Fibroblast of skin of left biceps (primary cell): ENCODE data around the gene SORT1.

Experiments
- DNase-seq, 2 experiments: peaks; one replicate each; pipeline ENCODE4 v3.0.0-alpha.2; 2013; ENCODE audit warnings: low read depth in 2 of 2

SORT1 gene

GRCh38 chr1:109397581-109398342 is at the start of gene SORT1:
SORT1 (minus strand) TSS chr1:109397918; CDS start chr1:109397892, 26 bp downstream.
- peak; percentile 61 to 69 for DNase-seq

- peak; percentile 29 for DNase-seq
Measured at GRCh38 chr1:109445949-109446695, 48.4 kb upstream of the SORT1 start.

GRCh38 chr1:109444346-109444745 is 46.6 kb upstream of the SORT1 start:
- DNase-seq: no peak

GRCh38 chr1:109443476-109443875 is 45.8 kb upstream of the SORT1 start:
- DNase-seq: no peak

GRCh38 chr1:109441069-109441468 is 43.4 kb upstream of the SORT1 start:
- no peak for DNase-seq

GRCh38 chr1:109438798-109439297 is 41.1 kb upstream of the SORT1 start:
- peak; percentile 59 to 63 for DNase-seq

- no peak for DNase-seq
Measured at GRCh38 chr1:109434484-109434883, 36.8 kb upstream of the SORT1 start.

GRCh38 chr1:109433322-109433721 is 35.6 kb upstream of the SORT1 start:
- no peak for DNase-seq

- DNase-seq: peak; percentile 54 to 61
Measured at GRCh38 chr1:109432336-109432735, 34.6 kb upstream of the SORT1 start.

GRCh38 chr1:109427171-109427467 is 29.4 kb upstream of the SORT1 start:
- DNase-seq: no peak

GRCh38 chr1:109426281-109427170 is 28.8 kb upstream of the SORT1 start, which contains the start of gene PSMA5:
PSMA5 (minus strand) TSS chr1:109426448; CDS start chr1:109426330, 118 bp downstream.
- DNase-seq: peak; percentile 95 to 96

GRCh38 chr1:109425391-109426280 is 27.9 kb upstream of the SORT1 start:
- no peak for DNase-seq

- no peak for DNase-seq
Measured at GRCh38 chr1:109423498-109423897, 25.8 kb upstream of the SORT1 start.

GRCh38 chr1:109412551-109412950 is 14.8 kb upstream of the SORT1 start:
- DNase-seq: no peak

- no peak for DNase-seq
Measured at GRCh38 chr1:109404838-109405237, 7.1 kb upstream of the SORT1 start.

GRCh38 chr1:109402025-109402424 is 4.3 kb upstream of the SORT1 start:
- no peak for DNase-seq

GRCh38 chr1:109400035-109400655 is 2.4 kb upstream of the SORT1 start:
- DNase-seq: no peak

- no peak for DNase-seq
Measured at GRCh38 chr1:109399326-109399957, 1.7 kb upstream of the SORT1 start.

GRCh38 chr1:109398343-109399225 is 866 bp upstream of the SORT1 start:
- DNase-seq: no peak
